ENCODE results near the gene TTC13. TPM values are rescaled to one million over a fixed set of nuclear protein-coding genes. Genes with fewer than 3 reads are reported as not detected.
A peak's percentile ranks its signal among the peaks of the same experiment; 100 is the strongest.

TTC13 gene
- total RNA-seq, 6 experiments from 2014 or later, result 10.7 to 14.4 (median 12.4) TPM

- Mint-ChIP-seq H3K36me3 (ENCODE audit: low read depth) (peaks cover 5% of the 10 kb centered on the region; the same call in 1 of the 2 replicates), H3K4me1 (ENCODE audit: low read depth) (peaks cover 37% of the 10 kb centered on the region), H3K9me3 (no peaks in the 10 kb centered on the region), H3K27me3 (ENCODE audit: insufficient read depth) (no peaks in the 10 kb centered on the region; the same call in 1 of the 2 replicates), H3K27ac (peak overlapping the region; percentile 24; the same call in 1 of the 2 replicates), H3K4me3 (no peak overlapping the region)
- DNase-seq, result peak; percentile 26
- no peak for TF ChIP-seq CTCF (IDR thresholded peaks at IDR 0.05)
Observed at GRCh38 chr1:230940848-230941247, 37.8 kb downstream of the TTC13 start.

GRCh38 chr1:230939806-230940489, 38.7 kb downstream of the TTC13 start:
- peaks cover 37% of the 10 kb centered on the region for H3K4me1 Mint-ChIP-seq (ENCODE audit: low read depth)
- H3K9me3 Mint-ChIP-seq, result no peaks in the 10 kb centered on the region
- no peak for TF ChIP-seq CTCF (IDR thresholded peaks at IDR 0.05)
- no peak overlapping the region for H3K27ac Mint-ChIP-seq
- H3K4me3 Mint-ChIP-seq, result no peak overlapping the region
- no peak for DNase-seq
- H3K36me3 Mint-ChIP-seq (ENCODE audit: low read depth), result no peaks in the 10 kb centered on the region
- no peaks in the 10 kb centered on the region; the same call in 1 of the 2 replicates for H3K27me3 Mint-ChIP-seq (ENCODE audit: insufficient read depth)

- Mint-ChIP-seq H3K27ac (no peak overlapping the region), H3K9me3 (no peaks in the 10 kb centered on the region), H3K4me3 (no peak overlapping the region)
Observed at GRCh38 chr1:230938924-230939368, 39.7 kb downstream of the TTC13 start.

GRCh38 chr1:230937371-230937770, 41.3 kb downstream of the TTC13 start:
- TF ChIP-seq CTCF (IDR thresholded peaks at IDR 0.05), result no peak
- Mint-ChIP-seq H3K4me3 (peak overlapping the region; percentile 48), H3K36me3 (ENCODE audit: low read depth) (no peaks in the 10 kb centered on the region), H3K27me3 (ENCODE audit: insufficient read depth) (no peaks in the 10 kb centered on the region; the same call in 1 of the 2 replicates), H3K27ac (peak overlapping the region; percentile 4; the same call in 1 of the 2 replicates), H3K4me1 (ENCODE audit: low read depth) (peaks cover 33% of the 10 kb centered on the region), H3K9me3 (no peaks in the 10 kb centered on the region)
- peak; percentile 6 for DNase-seq

More at GRCh38 chr1:230938924-230939368, 39.7 kb downstream of the TTC13 start:
- Mint-ChIP-seq H3K4me1 (ENCODE audit: low read depth) (peaks cover 37% of the 10 kb centered on the region), H3K27me3 (ENCODE audit: insufficient read depth) (no peaks in the 10 kb centered on the region; the same call in 1 of the 2 replicates), H3K36me3 (ENCODE audit: low read depth) (no peaks in the 10 kb centered on the region)
- DNase-seq, result no peak
- no peak for TF ChIP-seq CTCF (IDR thresholded peaks at IDR 0.05)

GRCh38 chr1:230936475-230936874, 42.2 kb downstream of the TTC13 start:
- Mint-ChIP-seq H3K27ac (no peak overlapping the region), H3K27me3 (ENCODE audit: insufficient read depth) (no peaks in the 10 kb centered on the region; the same call in 1 of the 2 replicates), H3K4me1 (ENCODE audit: low read depth) (peaks cover 32% of the 10 kb centered on the region), H3K4me3 (no peak overlapping the region), H3K36me3 (ENCODE audit: low read depth) (no peaks in the 10 kb centered on the region), H3K9me3 (no peaks in the 10 kb centered on the region)
- TF ChIP-seq CTCF (IDR thresholded peaks at IDR 0.05), result no peak
- DNase-seq, result no peak
